ENCODE data around the gene AGPAT3.
A peak's percentile ranks its signal among the peaks of the same experiment; 100 is the strongest.

AGPAT3 gene

GRCh38 chr21:43909741-43910400 is 44.8 kb downstream of the AGPAT3 start:
- DNase-seq, result no peak

- DNase-seq, result no peak
Observed at GRCh38 chr21:43910460-43910859, 45.4 kb downstream of the AGPAT3 start.

- no peak for DNase-seq
Observed at GRCh38 chr21:43911015-43911934, 46.3 kb downstream of the AGPAT3 start.

- no peak for DNase-seq
Observed at GRCh38 chr21:43911935-43912487, 47.0 kb downstream of the AGPAT3 start.

GRCh38 chr21:43912500-43912899 is 47.5 kb downstream of the AGPAT3 start:
- no peak for DNase-seq

- no peak for DNase-seq
Observed at GRCh38 chr21:43912910-43913309, 47.9 kb downstream of the AGPAT3 start.

GRCh38 chr21:43913928-43914327 is 48.9 kb downstream of the AGPAT3 start:
- no peak for DNase-seq

GRCh38 chr21:43916076-43916475 is 51.1 kb downstream of the AGPAT3 start:
- no peak for DNase-seq

GRCh38 chr21:43916691-43917514 is 51.9 kb downstream of the AGPAT3 start:
- peak; percentile 52 for DNase-seq

- no peak for DNase-seq
Observed at GRCh38 chr21:43917515-43918384, 52.7 kb downstream of the AGPAT3 start.

GRCh38 chr21:43918385-43918947 is 53.4 kb downstream of the AGPAT3 start:
- no peak for DNase-seq

- DNase-seq, result no peak
Observed at GRCh38 chr21:43919283-43919682, 54.3 kb downstream of the AGPAT3 start.

- DNase-seq, result no peak
Observed at GRCh38 chr21:43919871-43920801, 55.1 kb downstream of the AGPAT3 start.

- no peak for DNase-seq
Observed at GRCh38 chr21:43921571-43921978, 56.6 kb downstream of the AGPAT3 start.

GRCh38 chr21:43921979-43922945 is 57.2 kb downstream of the AGPAT3 start:
- no peak for DNase-seq

- no peak for DNase-seq
Observed at GRCh38 chr21:43922949-43923348, 57.9 kb downstream of the AGPAT3 start.

GRCh38 chr21:43923391-43923790 is 58.4 kb downstream of the AGPAT3 start:
- no peak for DNase-seq

- DNase-seq, result no peak
Observed at GRCh38 chr21:43924421-43925095, 59.5 kb downstream of the AGPAT3 start.

GRCh38 chr21:43925096-43925481 is 60.1 kb downstream of the AGPAT3 start:
- DNase-seq, result no peak
